ENCODE results near the gene HDHD2.
A peak's percentile ranks its signal among the peaks of the same experiment; 100 is the strongest.

Gene HDHD2

DNA sequence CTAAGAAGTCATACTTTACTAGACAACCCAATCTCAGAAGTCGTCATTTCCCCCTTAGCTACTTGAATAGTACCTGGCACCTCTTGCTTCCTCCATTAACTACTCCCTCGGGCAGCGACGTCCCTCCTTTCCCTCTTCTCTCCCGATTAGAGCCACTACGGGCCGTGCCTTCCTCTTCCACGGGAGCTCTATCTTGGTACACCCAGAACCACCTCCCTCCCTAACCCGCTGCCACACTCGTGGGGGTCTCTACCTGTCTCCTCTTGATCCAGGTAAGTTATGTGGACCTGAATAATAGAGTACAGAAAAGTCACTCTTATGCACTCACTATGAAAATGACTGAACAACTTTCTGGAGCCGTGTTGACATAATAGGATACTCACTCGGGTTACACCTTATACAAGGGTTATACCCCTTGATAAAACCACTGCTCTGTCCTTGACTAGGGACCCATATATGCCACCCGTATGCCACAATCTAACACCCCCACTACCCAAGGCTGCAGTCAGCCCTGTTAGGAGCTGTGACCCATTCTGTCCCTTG, 595 bp upstream of the HDHD2 start:
- Histone ChIP-seq H3K9me3 (ENCODE audit: insufficient read depth, low read length, severe bottlenecking) (no peaks in the 10 kb centered on the region), H3K4me1 (ENCODE audit: insufficient read depth, low read length) (peaks cover 28% of the 10 kb centered on the region), H3K79me2 (ENCODE audit: insufficient read depth, low read length) (peaks cover 52% of the 10 kb centered on the region), H3K4me3 (ENCODE audit: low read depth in 1 of 2, low read length in 2 of 2) (peak overlapping the region; percentile 47 to 85), H3K9ac (ENCODE audit: low read depth, low read length) (peak overlapping the region; percentile 82), H3K27me3 (ENCODE audit: insufficient read depth, low read length, poor library complexity) (no peaks in the 10 kb centered on the region), H2AFZ (ENCODE audit: low read depth, low read length) (peak overlapping the region; percentile 95), H4K20me1 (ENCODE audit: insufficient read depth, low read length) (no peaks in the 10 kb centered on the region), H3K36me3 (ENCODE audit: insufficient read depth, low read length) (peaks cover 14% of the 10 kb centered on the region), H3K27ac (ENCODE audit: low read length) (peak overlapping the region; percentile 95), H3K4me2 (ENCODE audit: insufficient read depth, low read length) (peak overlapping the region; percentile 75)
- no peak for TF ChIP-seq EZH2 (IDR thresholded peaks at IDR 0.05; ENCODE audit: borderline replicate concordance, low read depth, low read length, severe bottlenecking)
- TF ChIP-seq, protein P1, sequence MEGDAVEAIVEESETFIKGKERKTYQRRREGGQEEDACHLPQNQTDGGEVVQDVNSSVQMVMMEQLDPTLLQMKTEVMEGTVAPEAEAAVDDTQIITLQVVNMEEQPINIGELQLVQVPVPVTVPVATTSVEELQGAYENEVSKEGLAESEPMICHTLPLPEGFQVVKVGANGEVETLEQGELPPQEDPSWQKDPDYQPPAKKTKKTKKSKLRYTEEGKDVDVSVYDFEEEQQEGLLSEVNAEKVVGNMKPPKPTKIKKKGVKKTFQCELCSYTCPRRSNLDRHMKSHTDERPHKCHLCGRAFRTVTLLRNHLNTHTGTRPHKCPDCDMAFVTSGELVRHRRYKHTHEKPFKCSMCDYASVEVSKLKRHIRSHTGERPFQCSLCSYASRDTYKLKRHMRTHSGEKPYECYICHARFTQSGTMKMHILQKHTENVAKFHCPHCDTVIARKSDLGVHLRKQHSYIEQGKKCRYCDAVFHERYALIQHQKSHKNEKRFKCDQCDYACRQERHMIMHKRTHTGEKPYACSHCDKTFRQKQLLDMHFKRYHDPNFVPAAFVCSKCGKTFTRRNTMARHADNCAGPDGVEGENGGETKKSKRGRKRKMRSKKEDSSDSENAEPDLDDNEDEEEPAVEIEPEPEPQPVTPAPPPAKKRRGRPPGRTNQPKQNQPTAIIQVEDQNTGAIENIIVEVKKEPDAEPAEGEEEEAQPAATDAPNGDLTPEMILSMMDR (IDR thresholded peaks at IDR 0.05; ENCODE audit: borderline replicate concordance, extremely low read depth, low read length, poor library complexity, severe bottlenecking), result no peak
- ATAC-seq (ENCODE audit: insufficient read depth, low read depth) (peak; percentile 25), DNase-seq (no peak)

DNA sequence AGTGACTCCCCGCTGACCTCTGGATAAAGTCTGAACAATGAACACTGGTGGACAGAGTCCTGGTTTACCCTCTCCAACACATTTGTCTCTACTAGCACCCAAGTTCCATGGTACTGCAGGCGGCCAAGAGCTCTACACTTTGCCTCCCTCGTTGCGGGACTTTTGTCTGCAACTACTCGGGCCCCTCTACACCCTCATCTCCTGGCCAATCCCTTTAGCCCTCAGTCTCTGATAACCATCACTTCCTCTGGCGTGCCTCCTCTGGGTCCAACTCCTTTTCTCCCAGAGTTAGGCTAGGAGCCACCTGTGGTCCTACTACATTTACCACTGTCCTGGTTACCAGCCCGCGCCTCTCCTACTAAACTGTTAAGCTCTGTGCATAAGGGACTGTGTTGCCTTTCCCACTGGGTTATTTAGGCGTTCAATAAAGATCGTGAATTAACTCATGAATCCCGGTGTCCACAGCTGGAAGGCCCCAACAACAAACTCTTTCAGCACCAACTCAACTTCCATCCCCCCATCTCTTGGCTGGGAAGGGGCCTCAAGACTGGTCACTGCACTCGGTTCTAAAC, 757 bp downstream of the HDHD2 start:
- Histone ChIP-seq H3K4me2 (ENCODE audit: insufficient read depth, low read length) (peak overlapping the region; percentile 75), H4K20me1 (ENCODE audit: insufficient read depth, low read length) (no peaks in the 10 kb centered on the region), H3K36me3 (ENCODE audit: insufficient read depth, low read length) (peaks cover 9% of the 10 kb centered on the region), H3K4me3 (ENCODE audit: low read depth in 1 of 2, low read length in 2 of 2) (peak overlapping the region; percentile 47 to 85), H3K9ac (ENCODE audit: low read depth, low read length) (peak overlapping the region; percentile 82), H3K27ac (ENCODE audit: low read length) (peak overlapping the region; percentile 95), H3K4me1 (ENCODE audit: insufficient read depth, low read length) (peaks cover 28% of the 10 kb centered on the region), H2AFZ (ENCODE audit: low read depth, low read length) (peak overlapping the region; percentile 95), H3K79me2 (ENCODE audit: insufficient read depth, low read length) (peaks cover 66% of the 10 kb centered on the region), H3K27me3 (ENCODE audit: insufficient read depth, low read length, poor library complexity) (no peaks in the 10 kb centered on the region), H3K9me3 (ENCODE audit: insufficient read depth, low read length, severe bottlenecking) (no peaks in the 10 kb centered on the region)
- peak; percentile 13 for DNase-seq
- ATAC-seq (ENCODE audit: insufficient read depth, low read depth), result 0 out of 3 replicates have a peak, but pooled peaks have one; percentile 2
- no peak for TF ChIP-seq EZH2 (IDR thresholded peaks at IDR 0.05; ENCODE audit: borderline replicate concordance, low read depth, low read length, severe bottlenecking)
- TF ChIP-seq, protein P1 (IDR thresholded peaks at IDR 0.05; ENCODE audit: borderline replicate concordance, extremely low read depth, low read length, poor library complexity, severe bottlenecking), result no peak

DNA sequence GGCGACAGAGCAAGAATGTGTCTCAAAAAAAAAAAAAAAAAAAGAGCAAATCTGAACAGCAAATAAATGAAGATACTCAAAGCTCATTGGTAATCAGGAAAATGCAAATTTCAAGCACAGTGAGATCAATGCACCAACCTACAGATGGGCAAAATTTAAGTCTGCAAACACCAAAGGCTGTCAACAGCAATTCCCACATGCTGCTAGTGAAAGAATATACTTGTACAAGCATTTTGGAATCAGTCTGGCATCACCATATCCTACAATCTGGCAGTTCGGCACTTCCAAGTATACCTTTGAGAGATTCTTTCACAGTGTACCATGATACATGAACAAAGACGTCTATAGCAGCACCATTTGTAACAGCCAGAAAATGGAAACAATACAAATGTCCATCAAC, 4.1 kb downstream of the HDHD2 start:
- Histone ChIP-seq H3K36me3 (ENCODE audit: insufficient read depth, low read length) (no peaks in the 10 kb centered on the region; the same call in 1 of the 2 replicates), H3K9me3 (ENCODE audit: insufficient read depth, low read length, severe bottlenecking) (no peaks in the 10 kb centered on the region), H3K4me1 (ENCODE audit: insufficient read depth, low read length) (peaks cover 21% of the 10 kb centered on the region), H3K27ac (ENCODE audit: low read length) (no peak overlapping the region), H3K4me3 (ENCODE audit: low read depth in 1 of 2, low read length in 2 of 2) (no peak overlapping the region), H3K27me3 (ENCODE audit: insufficient read depth, low read length, poor library complexity) (no peaks in the 10 kb centered on the region), H2AFZ (ENCODE audit: low read depth, low read length) (no peak overlapping the region), H3K4me2 (ENCODE audit: insufficient read depth, low read length) (no peak overlapping the region), H3K79me2 (ENCODE audit: insufficient read depth, low read length) (peaks cover 97% of the 10 kb centered on the region), H4K20me1 (ENCODE audit: insufficient read depth, low read length) (peaks cover 5% of the 10 kb centered on the region; the same call in 1 of the 2 replicates), H3K9ac (ENCODE audit: low read depth, low read length) (no peak overlapping the region)
- no peak for TF ChIP-seq EZH2 (IDR thresholded peaks at IDR 0.05; ENCODE audit: borderline replicate concordance, low read depth, low read length, severe bottlenecking)
- TF ChIP-seq, protein P1 (IDR thresholded peaks at IDR 0.05; ENCODE audit: borderline replicate concordance, extremely low read depth, low read length, poor library complexity, severe bottlenecking), result no peak
- DNase-seq (no peak), ATAC-seq (ENCODE audit: insufficient read depth, low read depth) (no peak)

Measured in DND-41 (cell line).